Vagina (tissue), 2 donors: ENCODE measurements around the gene SLC22A5.

Experiments used
- CTCF ChIP-seq, 3 experiments: fragments of 450-650 bp in 2 of 3; fragments of 200-600 bp in 1 of 3; sonication (generic) in 1 of 3; IDR thresholded peaks; one replicate each; pipeline ENCODE4 v1.5.1; 2017 to 2019; ENCODE audit warnings: antibody characterized with exemption in 3 of 3, mild to moderate bottlenecking in 2 of 3, moderate library complexity in 2 of 3
- POLR2A ChIP-seq, 2 donors: fragments of 450-650 bp; IDR thresholded peaks; one replicate each; pipeline ENCODE4 v1.6.1; 2017; ENCODE audit warnings: antibody characterized with exemption in 2 of 2, mild to moderate bottlenecking in 2 of 2, moderate library complexity in 2 of 2

- no peak for TF ChIP-seq CTCF (IDR thresholded peaks at IDR 0.05)
- no peak for TF ChIP-seq POLR2A (IDR thresholded peaks at IDR 0.05)
Measured at GRCh38 chr5:132411304-132412013, 41.9 kb downstream of the SLC22A5 start.
